Progenitor cell of endocrine pancreas (in vitro differentiated cells): ENCODE data around the gene SNRNP48. TPM values are rescaled to one million over a fixed set of nuclear protein-coding genes. Genes with fewer than 3 reads are reported as not detected.

Source experiments
- DNase-seq: peaks from one replicate; pipeline ENCODE4 v3.0.0; 2021; ENCODE audit warnings: low spot score; ENCODE audit not compliant: unreplicated experiment
- H3K27ac Mint-ChIP-seq: 2 replicates; pipeline ENCODE4 v1.8.0; 2021; ENCODE audit warnings: mild to moderate bottlenecking, moderate library complexity, mixed read lengths
- H3K27me3 Mint-ChIP-seq: 2 replicates; pipeline ENCODE4 v1.8.0; 2021; ENCODE audit warnings: mixed read lengths
- H3K36me3 Mint-ChIP-seq: 2 replicates; pipeline ENCODE4 v1.8.0; 2022; ENCODE audit warnings: mixed read lengths; ENCODE audit not compliant: insufficient read depth
- H3K4me1 Mint-ChIP-seq: 2 replicates; pipeline ENCODE4 v1.8.0; 2021; ENCODE audit warnings: low read depth, mixed read lengths
- H3K4me3 Mint-ChIP-seq: 2 replicates; pipeline ENCODE4 v1.8.0; 2021; ENCODE audit warnings: low read depth, mild to moderate bottlenecking, moderate library complexity, mixed read lengths
- H3K9me3 Mint-ChIP-seq: 2 replicates; pipeline ENCODE4 v1.8.0; 2021; ENCODE audit warnings: low read depth, mixed read lengths
- CTCF ChIP-seq: fragments of 200-600 bp; sonication (generic); IDR thresholded peaks from one replicate; pipeline ENCODE4 v1.5.0; 2021; ENCODE audit warnings: antibody characterized with exemption, mild to moderate bottlenecking; ENCODE audit not compliant: unreplicated experiment
- total RNA-seq: library from RNA; stranded (reverse); gene quantifications from 2 replicates; pipeline ENCODE4 v1.2.1, GENCODE V29; 2021

The SNRNP48 gene
- total RNA-seq, 1 donor from 2014 or later: 19.2 TPM

GRCh38 chr6:7629321-7629720 lies 39.3 kb downstream of the SNRNP48 start:
- TF ChIP-seq CTCF: no peak
- Mint-ChIP-seq H3K9me3 (no peaks in the 10 kb centered on the region), H3K27me3 (peaks cover 3% of the 10 kb centered on the region), H3K4me3 (no peak overlapping the region), H3K36me3 (no peaks in the 10 kb centered on the region), H3K27ac (no peak overlapping the region), H3K4me1 (peaks cover 2% of the 10 kb centered on the region)
- DNase-seq: no peak

GRCh38 chr6:7630792-7631191 lies 40.8 kb downstream of the SNRNP48 start:
- Mint-ChIP-seq H3K9me3 (no peaks in the 10 kb centered on the region), H3K4me3 (no peak overlapping the region), H3K27ac (no peak overlapping the region), H3K36me3 (no peaks in the 10 kb centered on the region), H3K27me3 (peaks cover 3% of the 10 kb centered on the region), H3K4me1 (peaks cover 2% of the 10 kb centered on the region)
- no peak for TF ChIP-seq CTCF
- DNase-seq: no peak

GRCh38 chr6:7631466-7631865 lies 41.5 kb downstream of the SNRNP48 start:
- no peaks in the 10 kb centered on the region for H3K9me3 Mint-ChIP-seq
- H3K27me3 Mint-ChIP-seq: peaks cover 3% of the 10 kb centered on the region

GRCh38 chr6:7632501-7633290 lies 42.7 kb downstream of the SNRNP48 start:
- no peaks in the 10 kb centered on the region for H3K36me3 Mint-ChIP-seq
- H3K4me3 Mint-ChIP-seq: no peak overlapping the region
- H3K9me3 Mint-ChIP-seq: no peaks in the 10 kb centered on the region
- H3K4me1 Mint-ChIP-seq: peaks cover 2% of the 10 kb centered on the region
- no peak overlapping the region for H3K27ac Mint-ChIP-seq
- no peaks in the 10 kb centered on the region for H3K27me3 Mint-ChIP-seq
- TF ChIP-seq CTCF: no peak
- no peak for DNase-seq

More at GRCh38 chr6:7631466-7631865, 41.5 kb downstream of the SNRNP48 start:
- no peak for TF ChIP-seq CTCF
- DNase-seq: no peak
- Mint-ChIP-seq H3K36me3 (no peaks in the 10 kb centered on the region), H3K4me3 (no peak overlapping the region), H3K27ac (no peak overlapping the region), H3K4me1 (peaks cover 2% of the 10 kb centered on the region)

- Mint-ChIP-seq H3K4me3 (no peak overlapping the region), H3K27ac (no peak overlapping the region), H3K9me3 (no peaks in the 10 kb centered on the region), H3K36me3 (no peaks in the 10 kb centered on the region), H3K27me3 (no peaks in the 10 kb centered on the region), H3K4me1 (peaks cover 2% of the 10 kb centered on the region)
- DNase-seq: no peak
- no peak for TF ChIP-seq CTCF
These were observed 43.4 kb downstream of the SNRNP48 start for GRCh38 chr6:7633361-7633760.
